Measurements from ENCODE around the gene TRAPPC2L.

TRAPPC2L gene

DNA sequence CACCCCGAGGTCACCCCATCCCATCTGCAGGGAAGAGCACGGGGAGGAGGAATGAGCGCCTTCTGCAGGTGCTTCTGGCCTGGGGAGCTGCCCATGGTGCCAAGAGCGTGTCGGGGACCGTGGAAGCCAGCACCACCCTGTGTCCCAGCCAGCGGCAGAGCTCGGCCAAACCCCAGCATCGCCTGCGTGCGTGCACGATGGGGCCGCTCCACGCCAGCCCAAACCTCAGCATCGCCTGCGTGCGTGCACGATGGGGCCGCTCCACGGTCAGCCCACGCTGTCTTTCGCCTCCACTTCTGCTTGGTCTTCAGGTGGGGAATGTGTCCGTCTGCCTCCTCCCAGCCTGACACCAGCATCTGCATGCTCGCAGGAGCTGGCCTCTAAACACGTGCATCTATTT lies 14.1 kb upstream of the TRAPPC2L start:
- Mint-ChIP-seq H3K4me1 (no peaks in the 10 kb centered on the region), H3K9me3 (no peaks in the 10 kb centered on the region), H3K27ac (no peak overlapping the region), H3K27me3 (no peaks in the 10 kb centered on the region), H3K36me3 (peaks cover 2% of the 10 kb centered on the region), H3K4me3 (no peak overlapping the region)

- H3K36me3 Mint-ChIP-seq = peaks cover 2% of the 10 kb centered on the region
- no peak overlapping the region for H3K27ac Mint-ChIP-seq
- no peaks in the 10 kb centered on the region for H3K9me3 Mint-ChIP-seq
- H3K27me3 Mint-ChIP-seq = no peaks in the 10 kb centered on the region
- H3K4me1 Mint-ChIP-seq = no peaks in the 10 kb centered on the region
- no peak overlapping the region for H3K4me3 Mint-ChIP-seq
Observed at GRCh38 chr16:88843256-88843655, 13.7 kb upstream of the TRAPPC2L start.

GRCh38 chr16:88844419-88845036 lies 12.4 kb upstream of the TRAPPC2L start:
- no peaks in the 10 kb centered on the region for H3K4me1 Mint-ChIP-seq
- H3K27me3 Mint-ChIP-seq = no peaks in the 10 kb centered on the region
- no peaks in the 10 kb centered on the region for H3K9me3 Mint-ChIP-seq
- no peak overlapping the region for H3K27ac Mint-ChIP-seq
- H3K36me3 Mint-ChIP-seq = peaks cover 2% of the 10 kb centered on the region
- no peak overlapping the region for H3K4me3 Mint-ChIP-seq

DNA sequence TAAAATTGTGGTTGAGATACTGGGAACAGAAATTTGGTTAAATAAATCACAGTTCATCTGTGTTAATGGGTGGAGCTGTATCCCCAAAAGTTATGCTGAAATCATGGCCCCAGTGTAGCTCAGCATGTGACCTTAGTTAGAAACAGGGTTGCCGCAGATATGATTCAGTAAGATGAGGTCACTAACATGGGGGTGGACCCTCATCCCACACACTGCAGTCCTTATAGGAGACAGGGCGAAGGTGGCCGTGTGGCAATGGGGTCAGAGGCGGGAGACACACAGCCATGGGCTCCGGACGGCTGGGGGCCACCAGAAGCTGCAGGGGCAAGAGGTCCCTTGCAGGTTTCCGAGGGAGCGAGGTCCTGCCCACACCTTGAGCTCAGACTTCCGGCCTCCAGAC lies 10.8 kb upstream of the TRAPPC2L start:
- H3K36me3 Mint-ChIP-seq = no peaks in the 10 kb centered on the region
- no peaks in the 10 kb centered on the region for H3K4me1 Mint-ChIP-seq
- no peak overlapping the region for H3K27ac Mint-ChIP-seq
- no peaks in the 10 kb centered on the region for H3K9me3 Mint-ChIP-seq
- no peaks in the 10 kb centered on the region for H3K27me3 Mint-ChIP-seq
- H3K4me3 Mint-ChIP-seq = no peak overlapping the region

DNA sequence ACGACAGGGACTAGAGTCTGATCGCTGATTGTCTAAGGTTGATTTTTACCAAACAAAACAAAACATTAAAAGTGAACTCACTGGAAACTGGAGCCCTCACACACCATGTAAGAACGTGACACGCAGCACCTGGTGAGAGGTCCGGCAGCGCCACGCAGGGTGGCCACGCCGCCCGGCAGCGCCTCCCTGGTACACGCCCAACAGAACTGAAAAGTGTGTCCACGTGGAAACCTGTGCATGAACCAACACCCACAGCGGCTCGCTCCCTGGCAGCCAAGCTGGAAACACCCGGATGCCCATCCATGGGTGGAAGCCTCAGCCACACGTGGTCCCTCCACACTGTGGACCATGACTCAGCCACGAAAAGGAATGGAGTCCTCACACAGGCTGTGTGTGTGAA lies 9.3 kb upstream of the TRAPPC2L start:
- Mint-ChIP-seq H3K4me3 (no peak overlapping the region), H3K27me3 (no peaks in the 10 kb centered on the region), H3K36me3 (no peaks in the 10 kb centered on the region), H3K9me3 (no peaks in the 10 kb centered on the region), H3K27ac (no peak overlapping the region), H3K4me1 (peaks cover 7% of the 10 kb centered on the region)

DNA sequence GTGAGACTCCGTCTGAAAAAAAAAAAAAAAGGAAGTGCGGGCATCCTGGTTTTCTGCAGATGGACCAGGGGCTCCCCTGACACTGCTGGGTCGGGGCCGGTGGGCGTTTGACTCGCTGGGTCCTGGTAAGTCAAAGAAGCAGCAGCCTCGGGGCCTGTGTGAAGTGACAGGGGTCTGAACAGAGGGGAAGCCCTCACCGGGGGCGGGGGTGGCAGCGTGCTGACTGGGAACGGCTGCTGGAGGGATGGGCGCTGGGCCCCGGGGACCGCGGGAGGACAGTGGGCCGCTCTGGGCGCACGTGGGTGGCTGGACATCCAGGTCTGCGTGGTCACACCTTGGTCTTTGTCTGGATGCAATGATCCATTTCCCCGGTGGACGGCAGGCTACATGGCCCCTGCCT lies 8.4 kb upstream of the TRAPPC2L start:
- Mint-ChIP-seq H3K27ac (no peak overlapping the region), H3K4me1 (peaks cover 7% of the 10 kb centered on the region), H3K36me3 (no peaks in the 10 kb centered on the region), H3K4me3 (no peak overlapping the region), H3K27me3 (no peaks in the 10 kb centered on the region), H3K9me3 (no peaks in the 10 kb centered on the region)

- Mint-ChIP-seq H3K4me3 (no peak overlapping the region), H3K4me1 (peaks cover 17% of the 10 kb centered on the region), H3K27ac (no peak overlapping the region), H3K9me3 (no peaks in the 10 kb centered on the region), H3K27me3 (no peaks in the 10 kb centered on the region), H3K36me3 (no peaks in the 10 kb centered on the region)
Observed at GRCh38 chr16:88850531-88851199, 6.3 kb upstream of the TRAPPC2L start.

GRCh38 chr16:88851616-88852015 lies 5.3 kb upstream of the TRAPPC2L start:
- Mint-ChIP-seq H3K27me3 (no peaks in the 10 kb centered on the region), H3K9me3 (no peaks in the 10 kb centered on the region), H3K4me1 (peaks cover 21% of the 10 kb centered on the region), H3K36me3 (no peaks in the 10 kb centered on the region), H3K27ac (no peak overlapping the region), H3K4me3 (no peak overlapping the region)

- no peaks in the 10 kb centered on the region for H3K9me3 Mint-ChIP-seq
- H3K36me3 Mint-ChIP-seq = no peaks in the 10 kb centered on the region
- no peak overlapping the region for H3K4me3 Mint-ChIP-seq
- peaks cover 30% of the 10 kb centered on the region for H3K4me1 Mint-ChIP-seq
- no peak overlapping the region for H3K27ac Mint-ChIP-seq
- H3K27me3 Mint-ChIP-seq = no peaks in the 10 kb centered on the region
Observed at GRCh38 chr16:88853325-88853941, 3.5 kb upstream of the TRAPPC2L start.

GRCh38 chr16:88854306-88855111 lies 2.4 kb upstream of the TRAPPC2L start:
- no peak overlapping the region for H3K27ac Mint-ChIP-seq
- no peaks in the 10 kb centered on the region for H3K9me3 Mint-ChIP-seq
- H3K4me1 Mint-ChIP-seq = peaks cover 34% of the 10 kb centered on the region
- no peaks in the 10 kb centered on the region for H3K27me3 Mint-ChIP-seq
- peak overlapping the region; percentile 72 for H3K4me3 Mint-ChIP-seq
- no peaks in the 10 kb centered on the region for H3K36me3 Mint-ChIP-seq

DNA sequence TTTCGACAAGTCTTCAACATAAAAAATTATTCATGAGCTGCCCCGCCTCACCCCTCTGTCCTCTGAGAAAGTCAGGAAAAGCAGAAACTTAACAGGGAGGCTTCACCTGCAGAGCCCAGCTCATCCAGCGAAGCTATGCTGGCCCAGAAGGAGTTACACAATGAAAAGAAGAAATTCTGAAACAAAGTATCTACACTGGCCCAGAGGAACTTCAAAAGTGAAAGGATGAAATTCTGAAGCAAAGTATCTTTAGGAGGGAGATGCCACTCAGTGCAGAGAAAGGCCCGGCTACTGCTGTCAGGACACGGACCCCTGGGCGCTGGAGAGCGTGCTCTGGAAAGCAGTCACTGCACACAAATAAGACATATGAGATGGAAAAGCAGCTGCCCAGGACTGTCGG lies 1.8 kb upstream of the TRAPPC2L start:
- H3K27ac Mint-ChIP-seq = peak overlapping the region; percentile 83
- H3K27me3 Mint-ChIP-seq = no peaks in the 10 kb centered on the region
- H3K36me3 Mint-ChIP-seq = no peaks in the 10 kb centered on the region
- H3K4me1 Mint-ChIP-seq = peaks cover 34% of the 10 kb centered on the region
- peak overlapping the region; percentile 72 for H3K4me3 Mint-ChIP-seq
- H3K9me3 Mint-ChIP-seq = no peaks in the 10 kb centered on the region

- H3K36me3 Mint-ChIP-seq = no peaks in the 10 kb centered on the region
- no peaks in the 10 kb centered on the region for H3K27me3 Mint-ChIP-seq
- no peak overlapping the region for H3K27ac Mint-ChIP-seq
- peak overlapping the region; percentile 79 for H3K4me3 Mint-ChIP-seq
- peaks cover 34% of the 10 kb centered on the region for H3K4me1 Mint-ChIP-seq
- H3K9me3 Mint-ChIP-seq = no peaks in the 10 kb centered on the region
Observed at GRCh38 chr16:88855736-88856121, 1.2 kb upstream of the TRAPPC2L start.

- H3K9me3 Mint-ChIP-seq = no peaks in the 10 kb centered on the region
- H3K4me1 Mint-ChIP-seq = peaks cover 34% of the 10 kb centered on the region
- H3K36me3 Mint-ChIP-seq = peaks cover 3% of the 10 kb centered on the region
- H3K4me3 Mint-ChIP-seq = peak overlapping the region; percentile 99
- no peaks in the 10 kb centered on the region for H3K27me3 Mint-ChIP-seq
- no peak overlapping the region for H3K27ac Mint-ChIP-seq
Observed at GRCh38 chr16:88856122-88856827, 652 bp upstream of the TRAPPC2L start.

- no peaks in the 10 kb centered on the region for H3K9me3 Mint-ChIP-seq
Observed at GRCh38 chr16:88857728-88858339, 907 bp downstream of the TRAPPC2L start.

More at GRCh38 chr16:88857728-88858339, 907 bp downstream of the TRAPPC2L start:
- Mint-ChIP-seq H3K4me1 (peaks cover 27% of the 10 kb centered on the region), H3K36me3 (peaks cover 3% of the 10 kb centered on the region), H3K27me3 (no peaks in the 10 kb centered on the region), H3K27ac (peak overlapping the region; percentile 96), H3K4me3 (peak overlapping the region; percentile 99)

Measured in activated naive CD4-positive, alpha-beta T cell treated with anti-CD3 and anti-CD28 coated beads, Interleukin-2, amount 50 U/mL, for 24 hours (primary cell).